H9 (cell line): ENCODE data around the gene CCR4. TPM values are rescaled to one million over a fixed set of nuclear protein-coding genes. Genes with fewer than 3 reads are reported as not detected.

Experiments
- DNase-seq: peaks from one replicate; pipeline ENCODE4 v3.0.0-alpha.2; 2017
- H2AFZ ChIP-seq: one replicate; pipeline ENCODE4 v1.6.1; 2013; ENCODE audit warnings: mild to moderate bottlenecking, low read length, control low read depth, moderate library complexity
- H2AK5ac ChIP-seq: 2 replicates; pipeline ENCODE4 v1.6.1; 2013; ENCODE audit warnings: low read length, control low read depth, mixed read lengths; ENCODE audit not compliant: insufficient read length
- H2BK120ac ChIP-seq: one replicate; pipeline ENCODE4 v1.6.1; 2013; ENCODE audit warnings: low read depth, mild to moderate bottlenecking, low read length, control low read depth, inconsistent platforms; ENCODE audit not compliant: poor library complexity, severe bottlenecking
- H2BK12ac ChIP-seq: 2 replicates; pipeline ENCODE4 v1.6.1; 2013; ENCODE audit warnings: low read length, control low read depth, mixed read lengths, low read depth; ENCODE audit not compliant: insufficient read length
- H2BK15ac ChIP-seq: 2 replicates; pipeline ENCODE4 v1.6.1; 2013; ENCODE audit warnings: low read depth, low read length, control low read depth
- H2BK20ac ChIP-seq: one replicate; pipeline ENCODE4 v1.6.1; 2013; ENCODE audit warnings: low read depth, mild to moderate bottlenecking, low read length, control low read depth, inconsistent platforms; ENCODE audit not compliant: poor library complexity, severe bottlenecking
- H2BK5ac ChIP-seq: 2 replicates; pipeline ENCODE4 v1.6.1; 2013; ENCODE audit warnings: low read length, control low read depth, mixed read lengths; ENCODE audit not compliant: insufficient read length
- H3K14ac ChIP-seq: 2 replicates; pipeline ENCODE4 v1.6.1; 2013; ENCODE audit warnings: low read length, control low read depth; ENCODE audit not compliant: insufficient read depth
- H3K18ac ChIP-seq: 2 replicates; pipeline ENCODE4 v1.6.1; 2013; ENCODE audit warnings: low read depth, mild to moderate bottlenecking, mixed read lengths, low read length, control low read depth; ENCODE audit not compliant: insufficient read length
- H3K23ac ChIP-seq: 2 replicates; pipeline ENCODE4 v1.6.1; 2013; ENCODE audit warnings: low read length, control low read depth, mixed read lengths, low read depth; ENCODE audit not compliant: insufficient read length
- H3K23me2 ChIP-seq: 2 replicates; pipeline ENCODE4 v1.6.1; 2013; ENCODE audit warnings: low read depth, mild to moderate bottlenecking, mixed read lengths, low read length, control low read depth; ENCODE audit not compliant: insufficient read length, poor library complexity, severe bottlenecking
- H3K27ac ChIP-seq: 2 replicates; pipeline ENCODE4 v1.5.1; 2013; ENCODE audit warnings: low read length, control low read depth, mixed read lengths, low read depth; ENCODE audit not compliant: insufficient read length
- H3K27me3 ChIP-seq: 2 replicates; pipeline ENCODE4 v1.6.1; 2013; ENCODE audit warnings: low read length, control low read depth, inconsistent platforms; ENCODE audit not compliant: insufficient read depth
- H3K4ac ChIP-seq: 2 replicates; pipeline ENCODE4 v1.6.1; 2013; ENCODE audit warnings: low read depth, mild to moderate bottlenecking, control low read depth, inconsistent platforms, low read length, moderate library complexity
- H3K4me1 ChIP-seq: 2 replicates; pipeline ENCODE4 v1.6.1; 2013; ENCODE audit warnings: low read length, control low read depth, inconsistent platforms; ENCODE audit not compliant: insufficient read depth
- H3K4me2 ChIP-seq: 2 replicates; pipeline ENCODE4 v1.6.1; 2013; ENCODE audit warnings: low read length, control low read depth, mixed read lengths; ENCODE audit not compliant: insufficient read length, insufficient read depth
- H3K56ac ChIP-seq: 2 replicates; pipeline ENCODE4 v1.6.1; 2013; ENCODE audit warnings: low read depth, mild to moderate bottlenecking, mixed read lengths, low read length, control low read depth; ENCODE audit not compliant: insufficient read length
- H3K79me1 ChIP-seq: 2 replicates; pipeline ENCODE4 v1.6.1; 2013; ENCODE audit warnings: low read depth, mild to moderate bottlenecking, moderate library complexity, low read length, control low read depth, inconsistent platforms; ENCODE audit not compliant: insufficient read depth, poor library complexity, severe bottlenecking
- H3K79me2 ChIP-seq: 2 replicates; pipeline ENCODE4 v1.6.1; 2013; ENCODE audit warnings: low read length, control low read depth, inconsistent platforms; ENCODE audit not compliant: insufficient read depth
- H3K9ac ChIP-seq: 2 replicates; pipeline ENCODE4 v1.6.1; 2013; ENCODE audit warnings: low read length, control low read depth, mixed read lengths; ENCODE audit not compliant: insufficient read length; ENCODE audit errors: extremely low read depth
- H3K9me3 ChIP-seq: one replicate; pipeline ENCODE4 v1.6.1; 2013; ENCODE audit warnings: low read depth, low read length, inconsistent platforms; ENCODE audit not compliant: control insufficient read depth
- H3T11ph ChIP-seq: one replicate; pipeline ENCODE4 v1.6.1; 2013; ENCODE audit warnings: mild to moderate bottlenecking, low read length, control low read depth, inconsistent platforms
- H4K20me1 ChIP-seq: one replicate; pipeline ENCODE4 v1.6.1; 2013; ENCODE audit not compliant: control insufficient read depth, insufficient read length, insufficient read depth
- H4K5ac ChIP-seq: 2 replicates; pipeline ENCODE4 v1.6.1; 2013; ENCODE audit warnings: low read depth, mild to moderate bottlenecking, mixed read lengths, low read length, control low read depth; ENCODE audit not compliant: insufficient read length
- H4K8ac ChIP-seq: replicated peaks from 2 replicates; pipeline ENCODE4 v1.6.1; 2013; ENCODE audit warnings: low read length, control low read depth, mixed read lengths, low read depth; ENCODE audit not compliant: insufficient read length
- H4K91ac ChIP-seq: 2 replicates; pipeline ENCODE4 v1.6.1; 2013; ENCODE audit warnings: low read depth, mild to moderate bottlenecking, moderate library complexity, mixed read lengths, low read length, control low read depth; ENCODE audit not compliant: insufficient read length
- H3K27ac Mint-ChIP-seq, 3 experiments: 2 replicates in 2 of 3; 3 replicates in 1 of 3; pipeline ENCODE4 v1.8.0; 2020 to 2021; ENCODE audit warnings: mixed read lengths in 3 of 3, mild to moderate bottlenecking in 1 of 3, moderate library complexity in 1 of 3
- H3K27me3 Mint-ChIP-seq: 2 replicates; pipeline ENCODE4 v1.8.0; 2021; ENCODE audit warnings: low read depth, mild to moderate bottlenecking, moderate library complexity, mixed read lengths
- H3K36me3 Mint-ChIP-seq, 3 experiments: 2 replicates in 2 of 3; 3 replicates in 1 of 3; pipeline ENCODE4 v1.8.0; 2020 to 2021; ENCODE audit warnings: low read depth in 3 of 3, mixed read lengths in 3 of 3; ENCODE audit not compliant: insufficient read depth in 1 of 3
- H3K4me1 Mint-ChIP-seq, 2 experiments: 2 replicates each; pipeline ENCODE4 v1.8.0; 2020; ENCODE audit warnings: mixed read lengths in 2 of 2
- H3K4me3 Mint-ChIP-seq, 2 experiments: 2 replicates in 1 of 2; 3 replicates in 1 of 2; pipeline ENCODE4 v1.8.0; 2020 to 2021; ENCODE audit warnings: mild to moderate bottlenecking in 2 of 2, mixed read lengths in 2 of 2, moderate library complexity in 1 of 2
- H3K9me3 Mint-ChIP-seq, 2 experiments: 2 replicates in 1 of 2; 3 replicates in 1 of 2; pipeline ENCODE4 v1.8.0; 2020; ENCODE audit warnings: mild to moderate bottlenecking in 2 of 2, mixed read lengths in 2 of 2, moderate library complexity in 1 of 2
- WGBS: extraction: QIAGEN DNeasy Blood & Tissue Kit; methylation state at CpG from one replicate; pipeline ENCODE4 v1.1.7; 2013; ENCODE audit warnings: missing lambda C conversion rate, low lambda C conversion rate, mixed read lengths; ENCODE audit not compliant: insufficient read length; ENCODE audit errors: extremely low coverage; 5-methylcytosine and 5-hydroxymethylcytosine counted together
- total RNA-seq: library from RNA; stranded (reverse); gene quantifications from 2 replicates; pipeline ENCODE4 v1.2.1, GENCODE V29; 2021
- TF ChIP-seq, protein P1 (sequence below): fragments of 200-600 bp; sonication (generic); conservative IDR thresholded peaks from 3 replicates; pipeline ENCODE4 v1.8.0; 2021; ENCODE audit warnings: antibody characterized with exemption, mild to moderate bottlenecking

The CCR4 gene
- total RNA-seq, 1 experiment from 2014 or later, result 0.07 TPM

DNA sequence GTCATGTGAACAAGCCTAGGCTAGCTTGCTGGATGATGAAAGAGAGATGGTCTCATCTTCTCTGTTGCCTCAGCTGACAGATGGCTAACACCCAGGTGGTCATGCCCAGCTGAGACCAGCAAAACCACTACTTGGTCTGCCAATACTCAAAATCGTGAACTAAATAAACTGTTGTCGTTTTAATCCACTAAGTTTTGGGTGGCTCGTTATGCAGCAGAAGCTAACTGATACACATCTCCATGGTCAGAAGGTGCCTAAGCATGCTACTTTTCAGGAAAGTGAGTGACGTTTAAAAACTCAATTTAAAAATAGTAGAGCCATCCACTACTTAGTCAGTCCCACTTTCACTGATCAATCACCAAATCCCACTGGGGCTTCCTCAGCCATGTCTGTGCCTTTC, 52.8 kb downstream of the CCR4 start:
- H3K18ac ChIP-seq, result no peak overlapping the region
- H3K27me3 Mint-ChIP-seq, result no peaks in the 10 kb centered on the region
- H3K4me3 Mint-ChIP-seq, result no peak overlapping the region

More for the DNA sequence above, 52.8 kb downstream of the CCR4 start:
- Histone ChIP-seq H3K4me1 (no peaks in the 10 kb centered on the region; the same call in 1 of the 2 replicates), H4K91ac (no peak overlapping the region), H2AFZ (no peak overlapping the region), H3K23ac (no peak overlapping the region), H3K27ac (no peak overlapping the region), H2BK5ac (no peak overlapping the region), H3K4me2 (no peak overlapping the region), H2BK20ac (no peak overlapping the region), H3K9ac (no peak overlapping the region), H3K56ac (no peak overlapping the region), H4K5ac (no peak overlapping the region), H3K79me2 (no peaks in the 10 kb centered on the region), H2BK120ac (no peak overlapping the region), H3K9me3 (no peaks in the 10 kb centered on the region), H3K27me3 (no peaks in the 10 kb centered on the region), H2BK15ac (no peak overlapping the region), H2AK5ac (no peak overlapping the region), H4K20me1 (no peaks in the 10 kb centered on the region), H2BK12ac (no peak overlapping the region), H3K4ac (no peak overlapping the region), H3K23me2 (no peaks in the 10 kb centered on the region), H3T11ph (no peak overlapping the region), H3K14ac (no peak overlapping the region), H3K79me1 (no peaks in the 10 kb centered on the region), H4K8ac (no peak overlapping the region)
- H3K27ac Mint-ChIP-seq, result no peak overlapping the region; a peak in 1 of 7 replicates
- TF ChIP-seq, protein P1, sequence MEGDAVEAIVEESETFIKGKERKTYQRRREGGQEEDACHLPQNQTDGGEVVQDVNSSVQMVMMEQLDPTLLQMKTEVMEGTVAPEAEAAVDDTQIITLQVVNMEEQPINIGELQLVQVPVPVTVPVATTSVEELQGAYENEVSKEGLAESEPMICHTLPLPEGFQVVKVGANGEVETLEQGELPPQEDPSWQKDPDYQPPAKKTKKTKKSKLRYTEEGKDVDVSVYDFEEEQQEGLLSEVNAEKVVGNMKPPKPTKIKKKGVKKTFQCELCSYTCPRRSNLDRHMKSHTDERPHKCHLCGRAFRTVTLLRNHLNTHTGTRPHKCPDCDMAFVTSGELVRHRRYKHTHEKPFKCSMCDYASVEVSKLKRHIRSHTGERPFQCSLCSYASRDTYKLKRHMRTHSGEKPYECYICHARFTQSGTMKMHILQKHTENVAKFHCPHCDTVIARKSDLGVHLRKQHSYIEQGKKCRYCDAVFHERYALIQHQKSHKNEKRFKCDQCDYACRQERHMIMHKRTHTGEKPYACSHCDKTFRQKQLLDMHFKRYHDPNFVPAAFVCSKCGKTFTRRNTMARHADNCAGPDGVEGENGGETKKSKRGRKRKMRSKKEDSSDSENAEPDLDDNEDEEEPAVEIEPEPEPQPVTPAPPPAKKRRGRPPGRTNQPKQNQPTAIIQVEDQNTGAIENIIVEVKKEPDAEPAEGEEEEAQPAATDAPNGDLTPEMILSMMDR, result no peak
- DNase-seq, result no peak
- WGBS, result no CpG with 5 or more reads among the region's 4 CpGs
- H3K36me3 Mint-ChIP-seq, result peaks cover 5 to 14% (median 13%) of the 10 kb centered on the region in 3 experiments
- H3K4me1 Mint-ChIP-seq, result peaks cover 16 to 17% of the 10 kb centered on the region in 2 experiments
- peaks cover 2 to 3% of the 10 kb centered on the region in 2 experiments; a peak in 2 of 5 replicates for H3K9me3 Mint-ChIP-seq
